Right forelimb (tissue), 1 donor: ENCODE data around the gene PAAF1.
"Not testable (repeated sequence)": the region's sequence is repeated elsewhere in the genome, so short reads cannot be mapped to it uniquely, and the experiment has no call there.

Experiments used
- DNase-seq: peaks from one replicate; pipeline ENCODE4 v3.0.0-alpha.2; 2018

The PAAF1 gene

GRCh38 chr11:73883856-73884255, 7.1 kb downstream of the PAAF1 start:
- DNase-seq: no peak

- DNase-seq: no peak
Measured at GRCh38 chr11:73888244-73888643, 11.4 kb downstream of the PAAF1 start.

- DNase-seq: no peak
Measured at GRCh38 chr11:73889019-73889418, 12.2 kb downstream of the PAAF1 start.

GRCh38 chr11:73889536-73889935, 12.7 kb downstream of the PAAF1 start:
- no peak for DNase-seq

GRCh38 chr11:73893041-73893440, 16.2 kb downstream of the PAAF1 start:
- DNase-seq: no peak

GRCh38 chr11:73894725-73895335, 18.0 kb downstream of the PAAF1 start:
- DNase-seq: no peak

GRCh38 chr11:73902303-73902702, 25.5 kb downstream of the PAAF1 start:
- DNase-seq: no peak

GRCh38 chr11:73907191-73907590, 30.4 kb downstream of the PAAF1 start:
- DNase-seq: no peak

GRCh38 chr11:73912026-73912425, 35.2 kb downstream of the PAAF1 start:
- no peak for DNase-seq

GRCh38 chr11:73913472-73913871, 36.7 kb downstream of the PAAF1 start:
- no peak for DNase-seq

- DNase-seq: no peak
Measured at GRCh38 chr11:73914284-73914683, 37.5 kb downstream of the PAAF1 start.

- no peak for DNase-seq
Measured at GRCh38 chr11:73916435-73916834, 39.6 kb downstream of the PAAF1 start.

GRCh38 chr11:73921180-73921579, 44.4 kb downstream of the PAAF1 start:
- DNase-seq: no peak

GRCh38 chr11:73929388-73929787, 52.6 kb downstream of the PAAF1 start:
- no peak for DNase-seq

GRCh38 chr11:73931039-73931645, 54.3 kb downstream of the PAAF1 start:
- no peak for DNase-seq

GRCh38 chr11:73931951-73932350, 55.2 kb downstream of the PAAF1 start:
- no peak for DNase-seq

- DNase-seq: no peak
Measured at GRCh38 chr11:73932781-73933180, 56.0 kb downstream of the PAAF1 start.

- DNase-seq: not testable (repeated sequence)
Measured at GRCh38 chr11:73936047-73936446, 59.2 kb downstream of the PAAF1 start.

- DNase-seq: no peak
Measured at GRCh38 chr11:73939096-73939495, 62.3 kb downstream of the PAAF1 start.

- no peak for DNase-seq
Measured at GRCh38 chr11:73940801-73941570, 64.2 kb downstream of the PAAF1 start.

GRCh38 chr11:73942010-73942409, 65.2 kb downstream of the PAAF1 start:
- no peak for DNase-seq

GRCh38 chr11:73944085-73944484, 67.3 kb downstream of the PAAF1 start:
- DNase-seq: no peak

- no peak for DNase-seq
Measured at GRCh38 chr11:73944901-73945300, 68.1 kb downstream of the PAAF1 start.

- no peak for DNase-seq
Measured at GRCh38 chr11:73945396-73945795, 68.6 kb downstream of the PAAF1 start.
